Esophagus squamous epithelium (tissue), 5 donors: ENCODE measurements around the gene CACNA2D3. TPM values are rescaled to one million over a fixed set of nuclear protein-coding genes. Genes with fewer than 3 reads are reported as not detected.

Experiments
- DNase-seq: peaks from one replicate; lab custom pipeline; 2025; lab: John Stamatoyannopoulos, UW
- H3K27ac ChIP-seq, 4 donors: fragments of 200-600 bp; sonication (generic); one replicate each; pipeline ENCODE4 v1.5.1; 2016 to 2019; ENCODE audit warnings: mild to moderate bottlenecking in 1 of 4
- H3K27me3 ChIP-seq, 4 donors: fragments of 200-600 bp; sonication (generic); 1 replicate in 3 of 4; 2 replicates in 1 of 4; pipeline versions ENCODE4 v1.5.1 to v1.6.0; 2017 to 2021; ENCODE audit warnings: antibody characterized with exemption in 1 of 4
- H3K36me3 ChIP-seq, 3 donors: fragments of 200-600 bp; sonication (generic); one replicate each; pipeline ENCODE4 v1.5.1; 2016 to 2019
- H3K4me1 ChIP-seq, 3 donors: fragments of 200-600 bp; sonication (generic); one replicate each; pipeline ENCODE4 v1.5.1; 2017 to 2019
- H3K4me3 ChIP-seq, 4 donors: fragments of 200-600 bp; sonication (generic); 1 replicate in 3 of 4; 2 replicates in 1 of 4; pipeline ENCODE4 v1.5.1; 2016 to 2019; ENCODE audit warnings: mild to moderate bottlenecking in 2 of 4, moderate library complexity in 1 of 4
- H3K9me3 ChIP-seq, 3 donors: fragments of 200-600 bp; sonication (generic); one replicate each; pipeline ENCODE4 v1.5.1; 2016 to 2019
- CTCF ChIP-seq, 6 experiments: fragments of 450-650 bp in 4 of 6; fragments of 200-600 bp in 2 of 6; sonication (generic) in 2 of 6; IDR thresholded peaks; one replicate each; pipeline ENCODE4 v1.5.1; 2016 to 2019; ENCODE audit warnings: antibody characterized with exemption in 6 of 6, mild to moderate bottlenecking in 4 of 6, moderate library complexity in 4 of 6
- POLR2A ChIP-seq, 4 donors: fragments of 450-650 bp; IDR thresholded peaks; one replicate each; pipeline ENCODE4 v1.6.1; 2017; ENCODE audit warnings: antibody characterized with exemption in 4 of 4, mild to moderate bottlenecking in 4 of 4, moderate library complexity in 3 of 4
- WGBS, 2 donors: methylation state at CpG; one replicate each; pipeline ENCODE4 v1.1.5; 2018; 5-methylcytosine and 5-hydroxymethylcytosine counted together
- intact Hi-C: fragments of 100-400 bp; cut with DNase I; formaldehyde crosslinking; loops from one replicate; pipeline ENCODE4 v1.15.0; 2022
- total RNA-seq, 4 donors: library from RNA; depleted of rRNA; stranded (reverse); fragments of >200 nt; gene quantifications; one replicate each; pipeline ENCODE4 v1.1.0, GENCODE V29; 2016
- donor health status: DM: yes; HTN: yes; CAD: no.

CACNA2D3 gene
- total RNA-seq, 4 donors from 2014 or later: 1.2 to 7.1 (median 5.1) TPM

DNA sequence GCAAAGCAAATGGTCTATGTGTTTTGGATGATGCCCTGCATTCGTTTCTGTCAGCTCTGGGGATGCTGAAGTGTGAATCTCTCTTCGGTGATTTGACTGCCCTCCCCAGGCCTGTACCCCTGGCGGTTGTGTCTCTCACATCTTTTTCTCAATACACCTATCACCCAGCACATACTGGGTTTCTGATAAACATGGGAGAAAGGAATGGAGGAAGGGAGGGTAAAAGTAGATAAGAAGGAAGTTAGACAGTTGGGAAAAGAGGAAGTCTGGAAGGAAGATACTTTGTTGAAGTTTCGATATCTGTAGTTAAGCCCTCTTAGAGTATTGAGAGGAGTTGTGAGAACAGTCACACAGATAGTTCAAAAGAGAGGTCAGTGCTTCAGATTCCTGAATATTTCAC lies 841.3 kb downstream of the CACNA2D3 start:
- peaks cover 0 to 9% (median 4%) of the 10 kb centered on the region in 3 donors for H3K4me1 ChIP-seq
- TF ChIP-seq CTCF (IDR thresholded peaks at IDR 0.05) (no peak), POLR2A (IDR thresholded peaks at IDR 0.05) (no peak)
- WGBS, 2 donors: 73 to 75% methylated on average over 3 of the region's 4 CpGs
- DNase-seq: no peak
- intact Hi-C loops: no loop called here
- H3K27ac ChIP-seq: no peak overlapping the region
- H3K27me3 ChIP-seq: no peaks in the 10 kb centered on the region
- H3K36me3 ChIP-seq: no peaks in the 10 kb centered on the region
- H3K4me3 ChIP-seq: no peak overlapping the region
- H3K9me3 ChIP-seq: no peaks in the 10 kb centered on the region

- WGBS, 2 donors: 81 to 83% methylated on average over 3 of the region's 3 CpGs
- intact Hi-C loops: no loop called here
These were observed 841.7 kb downstream of the CACNA2D3 start for GRCh38 chr3:54964081-54964480.

GRCh38 chr3:54965746-54966145 lies 843.4 kb downstream of the CACNA2D3 start:
- peaks cover 0 to 13% (median 6%) of the 10 kb centered on the region in 3 donors for H3K4me1 ChIP-seq
- WGBS, 2 donors: 39 to 42% methylated on average over 6 of the region's 6 CpGs
- no peak overlapping the region for H3K4me3 ChIP-seq
- H3K9me3 ChIP-seq: no peaks in the 10 kb centered on the region
- TF ChIP-seq CTCF (IDR thresholded peaks at IDR 0.05): no peak
- TF ChIP-seq POLR2A (IDR thresholded peaks at IDR 0.05): no peak
- H3K36me3 ChIP-seq: no peaks in the 10 kb centered on the region
- intact Hi-C loops: no loop called here
- H3K27ac ChIP-seq: no peak overlapping the region
- DNase-seq: no peak
- H3K27me3 ChIP-seq: no peaks in the 10 kb centered on the region

More at GRCh38 chr3:54964081-54964480, 841.7 kb downstream of the CACNA2D3 start:
- Histone ChIP-seq H3K4me3 (no peak overlapping the region), H3K36me3 (no peaks in the 10 kb centered on the region), H3K9me3 (no peaks in the 10 kb centered on the region), H3K4me1 (peaks cover 0 to 9% (median 4%) of the 10 kb centered on the region in 3 donors), H3K27me3 (no peaks in the 10 kb centered on the region), H3K27ac (no peak overlapping the region)
- no peak for DNase-seq
- TF ChIP-seq CTCF (IDR thresholded peaks at IDR 0.05) (no peak), POLR2A (IDR thresholded peaks at IDR 0.05) (no peak)

DNA sequence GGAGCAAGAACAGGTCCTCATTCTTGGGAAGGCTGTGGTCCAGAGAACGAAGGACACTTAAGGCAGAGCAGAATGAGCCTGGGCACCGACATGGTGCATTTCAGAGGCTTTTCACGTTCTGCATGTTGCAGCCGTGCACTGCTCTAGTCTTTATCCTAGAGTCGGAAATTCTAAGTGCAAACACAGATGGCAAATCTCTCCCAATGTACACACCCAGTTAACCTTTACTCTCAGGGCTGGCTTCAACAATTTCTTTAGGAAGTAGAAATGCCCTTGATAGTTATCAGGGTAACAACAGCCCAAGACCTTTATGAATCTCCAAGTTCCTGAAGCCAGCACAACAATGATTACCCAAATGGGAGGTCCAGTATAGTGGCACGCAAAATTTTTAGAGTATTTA lies 844.6 kb downstream of the CACNA2D3 start:
- TF ChIP-seq POLR2A (IDR thresholded peaks at IDR 0.05) (no peak), CTCF (IDR thresholded peaks at IDR 0.05) (no peak)
- no peak for DNase-seq
- 68 to 90% methylated on average over 2 to 6 of the region's 6 CpGs for WGBS, 2 donors

DNA sequence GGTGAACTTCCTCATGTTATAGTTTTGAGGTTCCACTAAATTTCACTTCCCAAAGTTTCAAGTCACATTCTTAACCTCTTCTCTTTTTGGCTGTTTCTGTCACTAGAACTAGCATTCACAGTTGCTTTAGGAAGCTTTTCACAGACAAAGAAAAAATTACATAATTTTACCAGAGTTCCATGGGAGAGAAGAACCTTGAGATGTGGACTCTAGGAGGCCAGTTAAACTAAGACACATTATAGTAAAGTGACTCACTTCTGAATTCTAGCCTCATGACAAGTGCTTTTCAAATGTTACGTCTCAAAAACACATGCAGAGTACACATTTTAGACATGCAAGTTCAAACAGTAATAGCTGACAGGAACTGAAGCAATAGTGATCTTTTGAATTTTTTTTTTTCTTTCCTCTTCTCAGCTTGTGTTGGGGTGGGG lies 845.4 kb downstream of the CACNA2D3 start:
- no peak for DNase-seq
- Histone ChIP-seq H3K36me3 (no peaks in the 10 kb centered on the region), H3K27ac (no peak overlapping the region), H3K4me1 (peaks cover 0 to 10% (median 7%) of the 10 kb centered on the region in 3 donors), H3K27me3 (no peaks in the 10 kb centered on the region), H3K4me3 (no peak overlapping the region), H3K9me3 (no peaks in the 10 kb centered on the region)
- 42 to 56% methylated on average over 1 of the region's 1 CpG for WGBS, 2 donors
- TF ChIP-seq CTCF (IDR thresholded peaks at IDR 0.05) (no peak), POLR2A (IDR thresholded peaks at IDR 0.05) (no peak)
- intact Hi-C loops: no loop called here

More for the DNA sequence above, 844.6 kb downstream of the CACNA2D3 start:
- no peaks in the 10 kb centered on the region for H3K9me3 ChIP-seq
- intact Hi-C loops: no loop called here
- no peak overlapping the region for H3K4me3 ChIP-seq
- H3K36me3 ChIP-seq: no peaks in the 10 kb centered on the region
- H3K27ac ChIP-seq: no peak overlapping the region
- peaks cover 0 to 15% (median 11%) of the 10 kb centered on the region in 3 donors for H3K4me1 ChIP-seq
- H3K27me3 ChIP-seq: no peaks in the 10 kb centered on the region
